Measurements from ENCODE around the gene GAL3ST2.
"Not testable (repeated sequence)": the region's sequence is repeated elsewhere in the genome, so short reads cannot be mapped to it uniquely, and the experiment has no call there.

GAL3ST2 gene

DNA sequence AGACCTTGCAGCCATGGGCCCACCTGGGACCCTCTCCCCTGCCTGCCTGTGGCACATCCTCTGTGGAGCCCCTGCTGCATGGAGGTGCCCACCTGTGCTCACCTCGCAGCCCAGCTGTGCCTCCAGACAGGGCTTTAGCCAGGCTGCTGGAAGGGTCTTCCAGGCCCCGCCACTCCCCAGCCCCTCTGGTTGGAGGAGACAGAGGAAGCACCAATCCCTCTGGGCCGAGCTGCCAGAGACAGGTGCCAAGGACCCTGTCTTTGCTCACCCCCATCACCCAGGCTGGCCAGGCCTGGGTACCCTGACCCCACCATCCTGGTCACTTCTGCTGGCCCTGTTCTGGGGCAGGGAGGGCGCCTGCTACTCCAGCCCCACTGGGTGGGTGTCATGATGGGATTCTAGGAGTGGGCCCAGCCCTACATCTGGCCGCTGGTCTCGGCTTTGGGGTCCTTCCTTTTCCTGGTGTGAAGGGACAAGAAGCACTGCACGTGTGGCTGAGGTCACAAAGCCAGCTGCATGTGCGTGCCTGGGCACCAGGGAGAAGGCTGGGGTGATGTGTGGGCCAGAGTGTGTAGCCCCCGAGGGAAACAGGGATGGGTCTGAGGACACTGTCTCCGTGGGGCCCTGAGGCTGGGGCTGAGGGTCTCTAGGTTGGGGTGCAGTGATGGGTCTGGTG, 23.0 kb downstream of the GAL3ST2 start:
- DNase-seq, result no peak

DNA sequence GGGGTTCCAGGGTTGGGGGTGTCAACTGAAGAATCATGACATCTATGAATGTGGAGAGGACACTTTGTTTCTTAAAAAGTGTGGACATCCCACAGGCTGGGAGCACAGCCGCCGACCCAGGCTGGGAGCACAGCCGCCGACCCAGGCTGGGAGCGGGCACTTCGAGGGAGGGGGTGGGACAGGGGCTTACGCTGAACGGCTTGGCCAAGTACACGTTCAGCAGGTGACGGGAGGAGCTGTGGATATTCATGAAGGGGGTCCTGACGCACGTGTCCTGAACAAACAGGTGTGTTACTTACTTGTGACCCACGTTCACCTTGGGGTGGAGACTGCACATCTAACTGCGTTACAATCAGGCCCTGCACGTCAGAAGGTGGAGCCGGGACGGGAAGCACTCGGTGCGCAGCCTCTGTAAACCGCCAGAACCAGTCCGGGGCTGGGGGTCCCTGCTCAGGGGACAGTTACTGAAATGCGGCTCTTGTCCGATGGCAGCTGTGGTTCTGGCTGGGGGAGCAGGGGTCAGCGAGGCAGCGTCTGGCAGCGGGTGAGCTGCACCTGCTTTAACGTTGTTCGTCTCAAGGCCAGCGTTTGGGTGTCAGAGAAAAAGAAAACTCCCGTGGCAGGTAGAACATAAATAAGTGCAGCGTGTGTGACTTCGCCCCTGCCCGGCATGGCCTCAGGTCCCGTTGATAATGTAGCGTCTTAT, 23.7 kb downstream of the GAL3ST2 start:
- peaks cover 58% of the 10 kb centered on the region for H3K4me1 Mint-ChIP-seq
- not testable (repeated sequence) for H3K27me3 Mint-ChIP-seq (ENCODE audit: low read depth, poor library complexity); H3K27ac Mint-ChIP-seq; H3K4me3 Mint-ChIP-seq; H3K36me3 Mint-ChIP-seq (ENCODE audit: low read depth); DNase-seq; H3K9me3 Mint-ChIP-seq

More for the DNA sequence above, 23.0 kb downstream of the GAL3ST2 start:
- H3K27me3 Mint-ChIP-seq (ENCODE audit: low read depth, poor library complexity), result peaks cover 4% of the 10 kb centered on the region
- H3K36me3 Mint-ChIP-seq (ENCODE audit: low read depth), result no peaks in the 10 kb centered on the region
- peaks cover 61% of the 10 kb centered on the region for H3K4me1 Mint-ChIP-seq
- H3K9me3 Mint-ChIP-seq, result peaks cover 4% of the 10 kb centered on the region
- H3K4me3 Mint-ChIP-seq, result no peak overlapping the region
- no peak overlapping the region for H3K27ac Mint-ChIP-seq
- TF ChIP-seq, protein P1, sequence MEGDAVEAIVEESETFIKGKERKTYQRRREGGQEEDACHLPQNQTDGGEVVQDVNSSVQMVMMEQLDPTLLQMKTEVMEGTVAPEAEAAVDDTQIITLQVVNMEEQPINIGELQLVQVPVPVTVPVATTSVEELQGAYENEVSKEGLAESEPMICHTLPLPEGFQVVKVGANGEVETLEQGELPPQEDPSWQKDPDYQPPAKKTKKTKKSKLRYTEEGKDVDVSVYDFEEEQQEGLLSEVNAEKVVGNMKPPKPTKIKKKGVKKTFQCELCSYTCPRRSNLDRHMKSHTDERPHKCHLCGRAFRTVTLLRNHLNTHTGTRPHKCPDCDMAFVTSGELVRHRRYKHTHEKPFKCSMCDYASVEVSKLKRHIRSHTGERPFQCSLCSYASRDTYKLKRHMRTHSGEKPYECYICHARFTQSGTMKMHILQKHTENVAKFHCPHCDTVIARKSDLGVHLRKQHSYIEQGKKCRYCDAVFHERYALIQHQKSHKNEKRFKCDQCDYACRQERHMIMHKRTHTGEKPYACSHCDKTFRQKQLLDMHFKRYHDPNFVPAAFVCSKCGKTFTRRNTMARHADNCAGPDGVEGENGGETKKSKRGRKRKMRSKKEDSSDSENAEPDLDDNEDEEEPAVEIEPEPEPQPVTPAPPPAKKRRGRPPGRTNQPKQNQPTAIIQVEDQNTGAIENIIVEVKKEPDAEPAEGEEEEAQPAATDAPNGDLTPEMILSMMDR (IDR thresholded peaks at IDR 0.05), result no peak

DNA sequence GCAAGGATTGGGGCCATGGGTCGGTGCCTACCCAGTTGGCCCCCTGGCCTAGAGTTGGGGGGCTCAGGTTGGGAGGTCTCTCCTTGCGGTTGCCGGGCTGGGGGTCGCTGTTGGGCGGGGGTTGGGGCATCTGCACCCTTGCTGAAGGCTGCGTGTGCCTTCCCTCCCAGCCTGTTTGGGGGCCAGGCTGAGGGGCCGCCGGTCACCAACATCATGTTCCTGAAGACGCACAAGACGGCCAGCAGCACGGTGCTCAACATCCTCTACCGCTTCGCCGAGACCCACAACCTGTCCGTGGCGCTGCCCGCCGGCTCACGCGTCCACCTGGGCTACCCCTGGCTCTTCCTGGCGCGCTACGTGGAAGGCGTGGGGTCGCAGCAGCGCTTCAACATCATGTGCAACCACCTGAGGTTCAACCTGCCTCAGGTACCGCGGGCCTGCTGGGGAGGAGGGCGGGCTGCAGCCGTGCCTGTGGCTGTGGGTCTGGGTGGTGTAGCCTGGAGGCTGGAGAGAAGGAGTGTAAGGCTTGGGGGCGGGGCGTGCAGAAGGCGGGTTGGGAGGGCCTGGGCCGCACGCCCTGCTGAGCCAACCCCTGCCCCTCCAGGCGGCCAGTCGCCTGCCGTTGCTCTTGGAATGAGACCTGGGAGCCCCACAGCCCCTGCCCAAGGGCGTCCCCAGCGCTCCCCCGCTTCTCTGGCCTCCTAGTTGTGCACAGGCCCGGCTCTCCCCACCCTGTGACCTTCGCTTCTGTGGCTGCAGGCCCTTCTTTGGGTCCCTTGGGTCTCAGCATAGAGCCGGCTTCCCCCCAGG, 25.2 kb downstream of the GAL3ST2 start:
- Mint-ChIP-seq H3K4me1 (peaks cover 49% of the 10 kb centered on the region), H3K36me3 (ENCODE audit: low read depth) (no peaks in the 10 kb centered on the region), H3K4me3 (no peak overlapping the region), H3K27ac (no peak overlapping the region), H3K9me3 (no peaks in the 10 kb centered on the region), H3K27me3 (ENCODE audit: low read depth, poor library complexity) (no peaks in the 10 kb centered on the region)
- TF ChIP-seq, protein P1 (IDR thresholded peaks at IDR 0.05), result no peak
- DNase-seq, result peak; percentile 69

DNA sequence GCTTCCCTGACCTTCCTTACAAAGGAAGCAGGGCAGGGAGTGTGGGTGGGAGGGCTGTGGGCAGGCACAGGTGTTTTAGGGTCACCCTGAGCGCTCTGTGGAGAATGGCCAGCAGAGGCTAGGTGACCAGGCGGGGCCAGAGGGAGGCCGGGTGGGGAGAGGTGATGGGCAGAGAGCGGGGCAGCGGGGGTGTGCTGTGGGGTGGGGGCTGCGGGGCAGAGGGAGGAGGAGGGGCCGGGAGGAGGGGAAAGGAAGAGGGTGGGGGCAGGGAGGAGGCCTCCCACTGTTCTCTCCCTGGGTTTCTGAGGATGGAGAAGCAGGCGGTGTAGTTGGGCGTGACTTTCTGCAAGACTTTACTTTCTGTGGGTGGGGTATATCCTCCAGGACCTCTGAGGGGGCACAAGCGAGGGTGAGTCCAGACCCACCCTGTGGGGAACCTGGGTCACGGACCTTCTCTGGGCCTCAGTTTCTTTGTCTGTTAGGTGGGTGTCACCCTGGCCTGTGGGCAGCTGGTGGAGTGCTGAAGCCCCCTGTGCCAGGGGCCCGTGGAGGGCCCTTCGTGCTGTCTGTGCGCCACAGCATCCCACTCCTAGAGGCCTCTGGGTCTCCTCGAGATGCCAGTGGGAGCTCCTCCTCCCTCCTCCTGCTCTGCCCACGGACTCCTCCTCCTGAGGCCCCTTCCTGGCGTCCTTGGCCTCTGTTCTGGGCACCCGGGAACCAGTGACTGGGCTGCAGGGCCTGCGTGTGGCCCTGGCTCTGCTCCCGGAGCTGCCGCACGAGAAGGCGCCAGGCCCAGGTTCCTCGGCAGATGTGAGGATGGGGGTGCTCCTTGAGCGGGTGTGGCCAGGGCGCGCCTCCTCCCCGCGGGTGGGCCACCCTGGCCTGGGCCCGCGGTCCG, 26.0 kb downstream of the GAL3ST2 start:
- DNase-seq, result peak; percentile 3
- no peaks in the 10 kb centered on the region for H3K9me3 Mint-ChIP-seq
- TF ChIP-seq, protein P1 (IDR thresholded peaks at IDR 0.05), result no peak
- H3K4me1 Mint-ChIP-seq, result peaks cover 41% of the 10 kb centered on the region
- H3K4me3 Mint-ChIP-seq, result peak overlapping the region; percentile 50
- H3K27me3 Mint-ChIP-seq (ENCODE audit: low read depth, poor library complexity), result no peaks in the 10 kb centered on the region
- H3K36me3 Mint-ChIP-seq (ENCODE audit: low read depth), result no peaks in the 10 kb centered on the region
- no peak overlapping the region for H3K27ac Mint-ChIP-seq

DNA sequence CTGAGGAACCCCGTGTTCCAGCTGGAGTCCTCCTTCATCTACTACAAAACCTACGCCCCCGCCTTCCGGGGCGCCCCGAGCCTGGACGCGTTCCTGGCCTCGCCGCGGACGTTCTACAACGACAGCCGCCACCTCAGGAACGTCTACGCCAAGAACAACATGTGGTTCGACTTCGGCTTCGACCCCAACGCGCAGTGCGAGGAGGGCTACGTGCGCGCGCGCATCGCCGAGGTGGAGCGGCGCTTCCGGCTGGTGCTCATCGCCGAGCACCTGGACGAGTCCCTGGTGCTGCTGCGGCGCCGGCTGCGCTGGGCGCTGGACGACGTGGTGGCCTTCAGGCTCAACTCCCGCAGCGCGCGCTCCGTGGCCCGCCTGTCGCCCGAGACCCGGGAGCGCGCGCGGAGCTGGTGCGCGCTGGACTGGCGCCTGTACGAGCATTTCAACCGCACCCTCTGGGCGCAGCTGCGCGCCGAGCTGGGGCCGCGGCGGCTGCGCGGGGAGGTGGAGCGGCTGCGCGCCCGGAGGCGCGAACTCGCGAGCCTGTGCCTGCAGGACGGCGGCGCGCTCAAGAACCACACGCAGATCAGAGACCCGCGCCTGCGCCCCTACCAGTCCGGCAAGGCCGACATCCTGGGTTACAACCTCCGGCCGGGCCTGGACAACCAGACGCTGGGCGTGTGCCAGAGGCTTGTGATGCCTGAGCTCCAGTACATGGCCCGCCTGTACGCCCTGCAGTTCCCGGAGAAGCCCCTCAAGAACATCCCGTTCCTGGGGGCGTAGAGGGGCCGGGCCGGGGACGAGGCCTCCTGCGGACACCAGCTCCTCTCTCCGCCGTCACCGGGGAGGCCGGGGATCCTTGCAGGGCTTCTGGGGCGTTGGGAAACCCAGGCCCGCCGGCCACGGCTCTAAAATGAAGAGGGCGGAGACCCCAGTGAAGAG, 27.0 kb downstream of the GAL3ST2 start:
- H3K4me1 Mint-ChIP-seq, result peaks cover 42% of the 10 kb centered on the region
- no peaks in the 10 kb centered on the region for H3K27me3 Mint-ChIP-seq (ENCODE audit: low read depth, poor library complexity)
- DNase-seq, result peak; percentile 13
- H3K27ac Mint-ChIP-seq, result no peak overlapping the region
- no peaks in the 10 kb centered on the region for H3K9me3 Mint-ChIP-seq
- TF ChIP-seq, protein P1 (IDR thresholded peaks at IDR 0.05), result no peak
- no peak overlapping the region for H3K4me3 Mint-ChIP-seq
- no peaks in the 10 kb centered on the region for H3K36me3 Mint-ChIP-seq (ENCODE audit: low read depth)
